Prostate gland (tissue), 2 donors: ENCODE data around the gene KLK10. TPM values are rescaled to one million over a fixed set of nuclear protein-coding genes. Genes with fewer than 3 reads are reported as not detected.

ENCODE experiments used
- DNase-seq: peaks from one replicate; pipeline ENCODE4 v3.0.0-alpha.2; 2019; ENCODE audit warnings: low spot score
- H3K27ac ChIP-seq, 2 donors: fragments of 200-600 bp; sonication (generic); 2 replicates each; pipeline ENCODE4 v1.5.1; 2017 to 2019
- H3K27me3 ChIP-seq: fragments of 200-600 bp; sonication (generic); replicated peaks from 2 replicates; pipeline ENCODE4 v1.5.1; 2019; ENCODE audit not compliant: insufficient read depth
- H3K36me3 ChIP-seq, 2 donors: fragments of 200-600 bp; sonication (generic); 1 replicate in 1 of 2; 2 replicates in 1 of 2; pipeline versions ENCODE4 v1.5.1 to v1.8.1; 2017 to 2019
- H3K4me1 ChIP-seq: fragments of 200-600 bp; sonication (generic); replicated peaks from 2 replicates; pipeline ENCODE4 v1.5.1; 2019
- H3K4me3 ChIP-seq, 2 donors: fragments of 200-600 bp; sonication (generic); 2 replicates each; pipeline ENCODE4 v1.5.1; 2017 to 2019
- H3K9me3 ChIP-seq: fragments of 200-600 bp; sonication (generic); 2 replicates; pipeline ENCODE4 v1.5.1; 2017
- POLR2A ChIP-seq: fragments of 450-650 bp; IDR thresholded peaks from one replicate; pipeline ENCODE4 v1.6.1; 2016; ENCODE audit warnings: antibody characterized with exemption, mild to moderate bottlenecking
- POLR2AphosphoS5 ChIP-seq: sonication (generic); formaldehyde crosslinking; IDR thresholded peaks from one replicate; pipeline ENCODE4 v1.6.1; 2017; ENCODE audit warnings: antibody characterized with exemption
- WGBS: methylation state at CpG from one replicate; pipeline ENCODE4 v1.1.5; 2018; 5-methylcytosine and 5-hydroxymethylcytosine counted together
- intact Hi-C: fragments of 100-400 bp; cut with DNase I; formaldehyde crosslinking; loops from one replicate; pipeline ENCODE4 v1.14.2; 2022
- total RNA-seq, 2 donors: library from RNA; depleted of rRNA; stranded (reverse); fragments of >200 nt; gene quantifications; one replicate each; pipeline ENCODE4 v1.1.0, GENCODE V29; 2016
- TF ChIP-seq, protein P1 (sequence below), 4 experiments: fragments of 200-600 bp in 2 of 4; fragments of 450-650 bp in 2 of 4; sonication (generic) in 2 of 4; IDR thresholded peaks; 1 replicate in 3 of 4; 2 replicates in 1 of 4; pipeline ENCODE4 v1.5.1; 2016 to 2019; ENCODE audit warnings: antibody characterized with exemption in 4 of 4, mild to moderate bottlenecking in 2 of 4, moderate library complexity in 2 of 4

Gene KLK10
- total RNA-seq, 2 donors from 2014 or later = 7.4 to 49.6 TPM

- intact Hi-C loops = no loop called here
- 67% methylated on average over 42 of the region's 42 CpGs for WGBS
- no peak for DNase-seq
- H3K9me3 ChIP-seq = no peaks in the 10 kb centered on the region
- H3K4me3 ChIP-seq = no peak overlapping the region
- no peak for TF ChIP-seq POLR2AphosphoS5
- no peak for TF ChIP-seq POLR2A
- TF ChIP-seq, protein P1, sequence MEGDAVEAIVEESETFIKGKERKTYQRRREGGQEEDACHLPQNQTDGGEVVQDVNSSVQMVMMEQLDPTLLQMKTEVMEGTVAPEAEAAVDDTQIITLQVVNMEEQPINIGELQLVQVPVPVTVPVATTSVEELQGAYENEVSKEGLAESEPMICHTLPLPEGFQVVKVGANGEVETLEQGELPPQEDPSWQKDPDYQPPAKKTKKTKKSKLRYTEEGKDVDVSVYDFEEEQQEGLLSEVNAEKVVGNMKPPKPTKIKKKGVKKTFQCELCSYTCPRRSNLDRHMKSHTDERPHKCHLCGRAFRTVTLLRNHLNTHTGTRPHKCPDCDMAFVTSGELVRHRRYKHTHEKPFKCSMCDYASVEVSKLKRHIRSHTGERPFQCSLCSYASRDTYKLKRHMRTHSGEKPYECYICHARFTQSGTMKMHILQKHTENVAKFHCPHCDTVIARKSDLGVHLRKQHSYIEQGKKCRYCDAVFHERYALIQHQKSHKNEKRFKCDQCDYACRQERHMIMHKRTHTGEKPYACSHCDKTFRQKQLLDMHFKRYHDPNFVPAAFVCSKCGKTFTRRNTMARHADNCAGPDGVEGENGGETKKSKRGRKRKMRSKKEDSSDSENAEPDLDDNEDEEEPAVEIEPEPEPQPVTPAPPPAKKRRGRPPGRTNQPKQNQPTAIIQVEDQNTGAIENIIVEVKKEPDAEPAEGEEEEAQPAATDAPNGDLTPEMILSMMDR (IDR thresholded peaks at IDR 0.05) = no peak
- no peaks in the 10 kb centered on the region for H3K36me3 ChIP-seq
- peaks cover 18% of the 10 kb centered on the region for H3K27me3 ChIP-seq
- no peaks in the 10 kb centered on the region for H3K4me1 ChIP-seq
- no peak overlapping the region for H3K27ac ChIP-seq
Measured at GRCh38 chr19:51002542-51003311, 16.8 kb downstream of the KLK10 start.

- H3K4me3 ChIP-seq = no peak overlapping the region
- WGBS = 31% methylated on average over 12 of the region's 12 CpGs
Measured at GRCh38 chr19:51002089-51002532, 17.4 kb downstream of the KLK10 start.

GRCh38 chr19:51001515-51001914, 18.0 kb downstream of the KLK10 start, which contains the start of gene KLK8:
Gene KLK8, minus strand, starts transcription at chr19:51001604. Its CDS starts 437 bp downstream, at chr19:51001167.
- Histone ChIP-seq H3K4me3 (no peak within 1 kb of the TSS), H3K27me3 (peaks cover 13% of the 10 kb centered on the region), H3K4me1 (no peaks in the 10 kb centered on the region), H3K27ac (no peak within 1 kb of the TSS), H3K9me3 (no peaks in the 10 kb centered on the region), H3K36me3 (no peaks in the 10 kb centered on the region)
- intact Hi-C loops = no loop called here
- WGBS = 24% methylated on average over 7 of the region's 7 CpGs
- DNase-seq = no peak
- TF ChIP-seq, protein P1 (IDR thresholded peaks at IDR 0.05) = no peak
- TF ChIP-seq POLR2AphosphoS5 (no peak), POLR2A (no peak)

More at GRCh38 chr19:51002089-51002532, 17.4 kb downstream of the KLK10 start:
- no peaks in the 10 kb centered on the region for H3K9me3 ChIP-seq
- no peak overlapping the region for H3K27ac ChIP-seq
- intact Hi-C loops = no loop called here
- no peak for DNase-seq
- H3K36me3 ChIP-seq = no peaks in the 10 kb centered on the region
- H3K4me1 ChIP-seq = no peaks in the 10 kb centered on the region
- TF ChIP-seq POLR2A = no peak
- TF ChIP-seq, protein P1 (IDR thresholded peaks at IDR 0.05) = no peak
- no peak for TF ChIP-seq POLR2AphosphoS5
- H3K27me3 ChIP-seq = peaks cover 18% of the 10 kb centered on the region

GRCh38 chr19:51000981-51001380, 18.5 kb downstream of the KLK10 start:
- Histone ChIP-seq H3K4me3 (no peak overlapping the region), H3K4me1 (no peaks in the 10 kb centered on the region), H3K36me3 (no peaks in the 10 kb centered on the region), H3K9me3 (no peaks in the 10 kb centered on the region), H3K27ac (no peak overlapping the region), H3K27me3 (peaks cover 13% of the 10 kb centered on the region)
- TF ChIP-seq, protein P1 (IDR thresholded peaks at IDR 0.05) = no peak
- no peak for TF ChIP-seq POLR2AphosphoS5
- no peak for TF ChIP-seq POLR2A
- 23% methylated on average over 16 of the region's 16 CpGs for WGBS
- intact Hi-C loops = no loop called here
- no peak for DNase-seq

GRCh38 chr19:51000426-51000825, 19.1 kb downstream of the KLK10 start:
- Histone ChIP-seq H3K36me3 (no peaks in the 10 kb centered on the region), H3K27ac (no peak overlapping the region), H3K9me3 (no peaks in the 10 kb centered on the region), H3K4me3 (no peak overlapping the region), H3K4me1 (no peaks in the 10 kb centered on the region), H3K27me3 (peaks cover 13% of the 10 kb centered on the region)
- TF ChIP-seq, protein P1 (IDR thresholded peaks at IDR 0.05) = no peak
- no peak for TF ChIP-seq POLR2A
- TF ChIP-seq POLR2AphosphoS5 = no peak
- DNase-seq = no peak
- WGBS = 91% methylated on average over 10 of the region's 10 CpGs
- intact Hi-C loops = no loop called here
